Dermis microvascular lymphatic vessel endothelial cell (primary cell): ENCODE results near the gene DCUN1D1. TPM values are rescaled to one million over a fixed set of nuclear protein-coding genes. Genes with fewer than 3 reads are reported as not detected.
A peak's percentile ranks its signal among the peaks of the same experiment; 100 is the strongest.
"Not testable (repeated sequence)": the region's sequence is repeated elsewhere in the genome, so short reads cannot be mapped to it uniquely, and the experiment has no call there.

Experiments
- DNase-seq, 2 donors: peaks; one replicate each; pipeline versions ENCODE4 v3.0.0 to v3.0.0-alpha.2; 2010; ENCODE audit warnings: low read depth in 2 of 2
- total RNA-seq: library from RNA; depleted of rRNA; stranded (reverse); fragments of >200 nt; gene quantifications from 2 replicates; pipeline ENCODE4 v1.2.1, GENCODE V29; 2014

Gene DCUN1D1
- total RNA-seq: 19.8 and 20.9 TPM in 2 replicates

DNA sequence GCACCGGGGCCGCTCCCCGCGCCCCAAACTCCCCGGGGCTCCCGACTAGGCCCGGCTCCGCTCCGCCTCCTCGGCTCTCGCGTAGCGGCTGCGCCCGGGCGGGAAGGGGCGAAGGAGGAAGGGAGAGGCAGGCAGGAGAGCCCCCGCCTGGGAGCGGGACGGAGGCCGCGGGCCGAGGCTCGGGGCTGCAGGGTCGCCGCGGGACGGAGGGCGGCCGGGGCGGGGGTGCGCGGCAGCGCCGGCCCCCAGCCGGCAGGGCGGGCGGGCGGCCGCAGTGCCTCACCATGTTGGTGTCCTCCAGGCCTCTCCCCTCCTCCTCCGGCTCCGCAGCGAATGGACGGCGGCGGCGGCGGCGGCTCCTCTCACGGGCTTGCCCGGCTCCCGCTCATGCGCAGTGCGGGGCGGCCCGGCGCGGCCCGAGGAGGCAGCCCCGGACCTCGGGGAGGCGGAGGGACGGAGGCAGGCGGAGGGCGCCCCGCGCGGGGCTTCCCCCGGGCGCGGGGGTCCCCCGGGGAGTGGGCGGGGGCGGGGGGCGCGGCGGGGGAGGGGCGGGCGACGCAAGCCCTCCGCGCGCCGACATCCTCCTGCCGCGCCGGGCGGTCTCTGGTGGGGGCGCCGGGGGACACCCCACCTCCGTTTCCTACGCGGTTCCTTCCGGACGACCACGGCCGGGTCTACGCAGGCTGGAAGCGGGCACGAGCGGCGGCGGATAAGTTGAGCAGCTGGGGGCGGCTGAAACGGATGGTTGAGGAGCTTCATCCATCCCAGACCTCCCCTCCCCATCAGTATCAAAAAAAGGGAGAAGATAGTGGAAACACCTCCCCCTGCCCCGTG is at the start of gene DCUN1D1:
DCUN1D1 (minus strand) TSS at position 335 of the 834 bp plus-strand sequence; CDS start at position 286, 49 bp downstream.
- peak; percentile 34 to 88 for DNase-seq

DNA sequence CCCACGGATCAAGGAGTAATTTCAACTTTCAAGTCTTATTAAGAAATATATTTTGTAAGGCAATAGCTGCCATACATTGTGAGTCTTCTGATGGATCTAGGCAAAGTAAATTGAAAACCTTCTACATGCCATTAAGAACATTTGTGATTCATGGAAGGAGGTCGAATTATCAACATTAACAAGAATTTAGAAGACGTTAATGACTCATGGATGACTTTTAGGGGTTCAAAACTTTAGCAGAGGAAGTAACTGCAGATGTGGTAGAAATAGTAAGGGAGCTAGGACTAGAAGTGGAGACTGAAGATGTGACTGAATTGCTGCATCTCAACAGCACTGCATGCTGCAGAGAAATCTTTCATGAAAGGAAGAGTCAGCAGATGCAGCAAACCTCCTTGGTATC is 48.1 kb upstream of the DCUN1D1 start:
- no peak for DNase-seq

DNA sequence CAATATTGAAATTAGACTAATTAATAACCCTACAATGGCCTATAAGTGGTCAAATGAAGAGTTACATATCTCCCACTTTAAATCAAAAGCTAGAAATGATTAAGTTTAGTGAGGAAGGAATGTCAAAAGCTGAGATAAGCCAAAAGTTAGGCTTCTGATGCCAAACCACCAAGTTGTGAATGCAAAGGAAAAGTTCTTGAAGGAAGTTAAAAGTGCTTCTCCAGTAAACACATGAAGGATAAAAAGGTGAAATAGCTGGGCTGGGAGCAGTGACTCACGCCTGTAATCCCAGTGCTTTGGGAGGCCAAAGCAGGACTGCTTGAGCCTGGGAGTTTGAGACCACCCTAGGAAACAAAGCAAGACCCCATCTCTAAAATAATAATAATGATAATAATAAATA is 46.9 kb upstream of the DCUN1D1 start:
- DNase-seq: no peak

DNA sequence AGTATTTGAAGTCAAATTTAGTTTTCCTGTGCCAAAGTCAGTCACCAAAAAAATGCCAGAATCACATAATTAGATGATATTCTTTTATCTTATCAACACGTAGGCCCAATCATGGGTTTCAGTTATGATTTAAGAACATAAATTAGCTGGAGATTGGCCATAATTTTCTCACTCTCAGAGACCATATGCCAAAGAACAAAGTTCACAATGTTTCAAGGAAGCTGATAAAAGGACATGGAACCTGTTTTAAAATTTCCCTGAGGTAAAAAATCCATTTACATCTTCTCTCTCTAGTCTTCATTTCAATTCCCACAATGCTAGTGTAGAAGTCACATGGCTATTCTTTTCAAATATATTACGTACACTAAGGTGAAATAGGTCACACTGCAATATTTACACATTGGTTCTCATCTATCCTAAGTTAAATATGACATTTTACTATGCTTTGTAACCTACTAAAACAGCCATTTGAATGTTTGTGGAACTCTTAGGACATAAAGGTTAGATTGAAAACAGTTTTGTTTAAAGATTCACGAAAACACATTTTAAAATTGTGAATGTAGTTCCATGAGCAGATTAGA is 42.7 kb upstream of the DCUN1D1 start:
- DNase-seq: no peak

DNA sequence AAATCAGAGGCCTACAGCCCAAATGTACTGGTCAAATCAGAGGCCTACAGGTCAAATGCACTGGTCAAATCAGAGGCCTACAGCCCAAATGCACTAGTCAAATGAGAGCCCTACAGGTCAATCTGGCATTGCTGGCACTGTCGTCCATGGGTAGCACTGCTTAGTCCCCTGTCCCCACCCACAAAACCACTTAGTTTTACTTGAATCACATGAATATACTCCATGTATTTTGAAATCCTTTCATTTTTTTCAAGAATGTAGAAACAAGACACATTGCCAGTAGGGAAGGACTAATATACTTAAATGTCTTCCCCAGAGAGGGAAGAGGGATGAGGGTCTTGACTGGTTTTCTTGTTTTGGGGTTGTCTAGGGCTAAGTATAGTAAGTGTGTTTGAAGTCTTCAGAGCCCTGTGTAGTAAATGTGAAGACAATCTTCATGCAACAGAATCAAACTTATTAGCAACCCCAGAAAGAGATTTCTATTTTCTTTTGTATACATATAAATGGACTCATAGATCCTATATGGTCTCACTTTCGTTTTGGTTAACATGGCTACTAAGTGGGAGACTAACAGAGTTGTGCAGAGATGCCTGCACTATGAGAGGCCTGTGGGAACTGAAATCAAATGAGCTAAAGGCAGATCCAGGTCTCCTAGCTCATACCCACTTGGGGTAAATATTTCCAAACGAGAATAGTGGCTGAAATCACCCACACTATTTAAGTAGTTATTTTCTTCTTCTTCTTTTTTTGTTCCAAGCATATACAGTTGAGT is 38.3 kb upstream of the DCUN1D1 start:
- DNase-seq: no peak

DNA sequence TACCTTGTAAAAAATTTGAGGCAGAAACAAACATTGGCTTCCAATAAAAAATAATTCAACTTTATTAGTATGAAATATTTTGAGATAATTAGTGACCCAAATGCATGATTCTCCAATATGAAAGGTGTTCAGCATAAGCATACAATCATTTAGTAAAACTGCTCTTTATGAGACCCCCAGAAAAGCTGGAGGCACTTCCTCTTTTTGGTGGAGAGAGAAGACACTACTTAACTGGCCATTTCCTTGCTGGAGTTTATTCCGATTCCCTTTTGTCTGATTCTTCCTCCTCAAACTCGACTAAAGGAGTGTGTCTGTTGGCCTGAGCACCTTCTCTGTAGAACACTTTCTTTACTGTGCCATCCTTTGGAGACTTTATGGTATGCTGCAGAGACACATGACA is 34.8 kb upstream of the DCUN1D1 start:
- no peak for DNase-seq

DNA sequence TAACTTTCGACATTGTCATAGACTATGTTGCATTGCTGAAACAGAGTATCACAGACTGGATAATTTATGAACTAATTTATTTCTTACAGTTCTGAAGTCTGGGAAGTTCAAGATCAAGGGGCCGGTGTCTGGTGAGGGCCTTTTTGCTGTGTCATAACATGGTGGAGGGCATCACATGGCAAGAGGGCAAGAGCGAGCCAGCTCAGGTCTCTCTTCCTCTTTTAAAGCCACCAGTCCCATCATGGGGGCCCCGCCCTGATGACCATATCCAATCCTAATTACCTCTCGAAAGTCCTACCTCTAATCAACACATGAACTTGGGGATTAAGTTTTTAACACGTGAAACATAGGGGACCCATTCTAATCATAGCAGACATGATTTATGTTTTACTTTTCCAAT is 33.5 kb upstream of the DCUN1D1 start:
- no peak for DNase-seq

DNA sequence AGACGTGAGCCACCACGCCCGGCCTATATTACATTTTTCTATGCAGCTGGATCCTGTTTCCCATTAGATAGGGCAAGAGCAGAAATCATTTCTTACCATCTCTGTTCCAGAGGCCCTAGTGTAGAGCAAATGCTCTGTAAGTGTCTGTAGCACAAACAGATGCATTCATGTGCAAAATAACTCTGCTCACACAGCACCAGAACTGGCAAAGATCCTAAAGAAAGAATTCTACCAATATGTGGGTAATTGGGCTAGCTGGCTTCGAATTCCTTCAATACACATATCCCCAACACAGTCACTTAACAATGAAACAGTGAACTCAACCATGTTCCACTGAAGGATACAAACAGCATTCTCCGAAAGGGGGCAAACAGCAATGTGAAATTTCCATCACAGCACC is 32.7 kb upstream of the DCUN1D1 start:
- DNase-seq: no peak

DNA sequence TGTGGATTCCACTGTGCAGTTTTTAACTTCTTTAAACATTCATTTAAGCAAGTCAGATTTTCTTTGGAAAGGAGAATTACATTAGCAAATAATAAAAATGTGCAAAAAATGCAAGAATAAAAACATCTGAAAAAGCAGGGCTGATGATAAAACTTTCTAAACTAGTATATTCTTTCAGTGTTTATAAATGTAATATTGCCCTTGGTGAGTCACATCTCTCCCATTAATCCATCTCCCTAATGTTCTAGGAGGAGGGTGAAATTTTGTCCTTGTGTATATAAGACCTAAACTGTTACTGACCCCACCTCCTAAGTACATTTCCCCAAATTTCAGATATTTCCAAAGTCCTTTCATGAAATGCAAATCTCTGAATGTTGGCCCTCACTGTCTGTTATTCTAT is 28.5 kb upstream of the DCUN1D1 start:
- DNase-seq: no peak

DNA sequence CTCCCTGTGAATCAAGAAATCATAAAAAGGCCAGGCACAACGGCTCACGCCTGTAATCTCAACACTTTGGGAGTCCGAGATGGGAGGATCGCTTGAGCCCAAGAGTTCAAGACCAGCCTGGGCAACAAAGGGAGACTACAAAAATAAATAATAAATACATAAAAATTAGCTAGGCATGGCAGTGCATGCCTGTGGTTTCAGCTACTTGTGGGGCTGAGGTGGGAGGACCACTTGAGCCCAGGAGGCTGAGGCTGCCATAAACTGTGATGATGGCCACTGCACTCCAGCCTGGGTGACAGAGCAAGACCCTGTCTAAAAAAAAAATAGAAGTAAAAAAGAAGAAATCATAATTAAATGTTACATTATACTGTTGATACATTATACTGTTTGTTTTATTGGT is 28.0 kb upstream of the DCUN1D1 start:
- DNase-seq: no peak

DNA sequence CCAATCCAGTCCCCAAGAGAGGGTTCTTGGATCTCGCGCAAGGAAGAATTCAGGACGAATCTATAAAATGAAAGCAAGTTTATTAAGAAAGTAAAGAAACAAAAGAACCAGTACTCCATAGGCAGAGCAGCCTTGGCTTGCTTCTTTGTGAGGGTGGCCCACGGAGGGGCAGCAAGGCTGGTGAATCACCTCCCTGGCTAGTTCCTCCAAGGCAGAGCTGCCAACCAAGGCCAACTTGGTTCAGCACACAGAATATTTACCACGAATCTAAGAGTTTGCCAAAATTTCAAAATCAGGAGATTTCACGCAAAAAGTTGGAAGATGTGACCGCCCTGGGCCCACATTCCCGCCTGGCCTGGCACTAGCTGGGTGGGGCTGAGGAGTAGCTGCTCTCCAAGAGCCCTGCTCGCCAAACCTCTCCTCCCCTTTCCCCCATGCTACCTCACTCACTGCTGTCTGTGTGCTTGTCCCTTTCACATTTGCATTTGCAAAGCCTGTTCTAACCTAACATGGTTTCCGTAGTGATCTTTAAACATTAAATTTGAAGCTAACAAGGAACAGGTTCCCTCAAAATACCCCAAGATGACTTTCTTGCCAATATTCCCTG is 26.2 kb upstream of the DCUN1D1 start:
- DNase-seq: no peak

DNA sequence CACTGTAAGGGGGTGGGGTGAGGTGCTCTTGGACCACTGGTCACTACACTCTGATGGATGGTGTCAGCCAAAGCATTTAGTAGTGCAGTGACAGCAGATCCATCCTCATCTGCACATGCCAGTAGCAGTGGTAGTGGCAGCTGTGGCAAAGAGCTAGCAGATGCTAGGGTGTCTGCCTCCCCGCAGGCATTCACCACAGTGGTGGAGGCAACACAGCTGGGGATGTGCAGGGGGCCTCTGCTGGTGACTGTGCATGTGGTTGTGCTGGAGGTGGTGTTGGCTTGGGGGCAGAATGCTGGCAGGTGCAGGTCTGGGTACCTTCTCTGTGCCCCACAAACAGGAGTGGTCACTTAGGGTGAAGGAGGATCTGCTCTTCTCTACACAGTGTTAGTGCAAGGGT is 19.4 kb upstream of the DCUN1D1 start:
- DNase-seq: no peak

DNA sequence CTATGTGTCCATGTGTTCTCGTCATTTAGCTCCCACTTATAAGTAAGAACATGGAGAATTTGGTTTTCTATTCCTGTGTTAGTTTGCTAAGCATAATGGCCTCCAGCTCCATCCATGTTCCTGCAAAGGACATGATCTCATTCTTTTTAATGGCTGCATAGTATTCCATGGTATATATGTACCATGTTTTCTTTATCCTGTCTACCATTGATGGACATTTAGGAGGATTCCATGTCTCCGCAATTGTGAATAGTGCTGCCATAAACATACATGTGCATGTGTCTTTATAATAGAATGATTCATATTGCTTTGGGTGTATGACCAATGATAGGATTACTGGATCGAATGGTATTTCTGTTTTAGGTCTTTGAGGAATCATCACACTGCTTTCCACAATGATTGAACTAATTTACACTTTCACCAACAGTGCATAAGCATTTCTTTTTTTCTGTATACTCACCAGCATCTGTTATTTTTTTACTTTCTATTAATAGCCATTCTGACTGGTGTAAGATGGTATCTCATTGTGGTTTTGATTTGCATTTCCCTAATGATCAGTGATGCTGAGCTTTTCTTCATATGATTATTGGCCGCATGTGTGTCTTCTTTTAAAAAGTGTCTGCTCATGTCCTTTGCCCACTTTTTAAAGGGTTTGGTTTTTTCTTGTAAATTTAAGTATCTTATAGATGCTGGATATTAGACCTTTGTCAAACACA is 13.3 kb upstream of the DCUN1D1 start:
- DNase-seq: not testable (repeated sequence)

DNA sequence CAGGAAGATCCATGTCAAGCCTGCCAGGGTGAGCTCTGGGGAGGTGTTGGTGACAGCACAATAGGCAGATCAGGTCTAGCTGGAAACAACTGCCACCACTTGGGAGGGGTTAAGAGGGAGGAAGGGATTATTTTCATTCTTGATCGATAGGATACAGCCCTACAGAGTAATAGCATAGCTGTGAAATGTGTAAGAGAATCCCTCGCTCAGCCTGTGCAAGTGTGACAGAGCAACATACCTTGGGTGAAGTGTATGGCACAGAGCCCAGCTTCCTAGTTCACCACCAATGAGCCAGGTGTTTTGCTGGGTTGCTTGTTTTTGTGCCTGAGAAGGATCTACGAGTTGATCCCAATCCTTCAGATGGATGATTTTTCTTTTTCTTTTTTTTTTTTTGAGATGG is 9.2 kb upstream of the DCUN1D1 start:
- DNase-seq: no peak

DNA sequence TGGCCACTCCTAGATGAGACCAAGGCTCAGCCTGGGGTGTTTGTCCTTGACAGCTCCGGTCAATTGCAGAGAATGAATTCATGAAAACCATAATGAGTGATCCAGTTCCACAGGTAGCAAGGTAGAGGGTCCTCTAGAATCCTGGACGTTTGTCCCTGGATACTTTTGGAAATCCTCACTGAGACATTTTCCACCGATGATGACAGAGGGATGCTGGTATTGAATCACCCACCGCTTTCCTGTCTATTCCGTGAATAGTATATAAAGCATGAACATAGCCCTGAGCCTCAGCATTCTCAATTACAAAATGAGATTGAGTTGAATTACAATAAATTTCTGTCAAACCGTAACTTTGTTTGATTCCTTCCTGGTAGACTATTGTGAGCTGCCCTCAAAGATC is 5.7 kb upstream of the DCUN1D1 start:
- DNase-seq: no peak

DNA sequence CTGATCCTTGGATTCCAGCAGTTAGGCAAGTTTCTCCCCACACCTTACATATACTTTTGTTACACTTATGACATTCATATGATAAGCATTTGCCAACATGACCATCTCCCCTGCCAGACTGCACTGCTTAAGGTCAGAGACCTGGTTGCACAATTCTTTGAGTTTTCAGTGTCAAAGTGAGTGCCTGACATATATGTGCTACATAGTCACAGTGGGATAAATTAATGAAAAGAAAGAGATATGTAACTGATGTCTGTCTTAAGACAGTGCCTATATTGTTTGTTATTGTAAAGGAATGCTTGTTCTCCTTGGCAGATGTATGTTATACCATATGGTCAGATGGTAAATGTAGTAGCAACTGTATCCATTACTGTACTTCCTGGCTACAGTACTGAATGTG is 3.5 kb upstream of the DCUN1D1 start:
- DNase-seq: no peak

DNA sequence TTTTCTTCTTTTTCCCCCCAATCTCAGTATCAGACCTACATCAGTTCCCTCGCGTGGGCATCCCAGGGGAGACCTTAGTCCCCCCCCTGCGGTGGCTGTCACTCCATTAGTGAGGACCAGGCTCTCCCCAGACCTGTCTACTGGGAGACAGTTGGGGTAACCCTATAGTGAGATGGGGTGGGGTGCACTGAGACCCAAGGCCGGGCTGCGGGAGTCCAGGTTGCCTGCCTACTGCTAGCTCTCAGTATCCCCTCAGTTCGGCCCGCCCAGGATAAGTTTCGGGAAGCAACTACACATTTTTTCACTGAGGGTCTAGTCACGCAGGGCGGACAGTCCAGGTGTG is 671 bp upstream of the DCUN1D1 start:
- DNase-seq: no peak

DNA sequence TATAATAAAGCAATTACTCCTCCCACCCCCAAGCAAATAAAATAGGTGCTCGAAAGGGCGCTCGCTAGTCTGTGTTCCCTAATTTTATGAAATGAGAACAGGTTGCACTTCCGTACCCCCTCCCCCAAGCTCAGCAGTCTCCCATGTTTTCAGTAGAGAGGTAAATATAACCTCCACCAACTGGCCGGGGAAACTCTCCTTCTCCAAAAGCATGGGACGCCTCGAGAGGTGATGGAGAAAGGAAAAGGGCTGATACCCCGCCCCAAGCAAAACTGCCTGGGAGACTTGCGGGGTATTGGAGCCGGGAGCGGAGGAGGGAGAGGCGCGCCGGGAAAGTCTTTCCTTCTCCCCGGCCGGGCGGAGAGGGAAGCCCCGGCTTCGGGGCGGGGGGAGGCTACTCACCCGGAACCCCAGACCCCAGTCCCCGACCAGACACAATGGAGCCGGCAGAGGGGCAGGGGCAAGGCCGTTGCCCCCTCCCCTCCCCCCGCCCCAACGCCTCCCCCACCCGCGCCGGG is 605 bp downstream of the DCUN1D1 start:
- DNase-seq: peak in 1 of 2 donors; percentile 30

DNA sequence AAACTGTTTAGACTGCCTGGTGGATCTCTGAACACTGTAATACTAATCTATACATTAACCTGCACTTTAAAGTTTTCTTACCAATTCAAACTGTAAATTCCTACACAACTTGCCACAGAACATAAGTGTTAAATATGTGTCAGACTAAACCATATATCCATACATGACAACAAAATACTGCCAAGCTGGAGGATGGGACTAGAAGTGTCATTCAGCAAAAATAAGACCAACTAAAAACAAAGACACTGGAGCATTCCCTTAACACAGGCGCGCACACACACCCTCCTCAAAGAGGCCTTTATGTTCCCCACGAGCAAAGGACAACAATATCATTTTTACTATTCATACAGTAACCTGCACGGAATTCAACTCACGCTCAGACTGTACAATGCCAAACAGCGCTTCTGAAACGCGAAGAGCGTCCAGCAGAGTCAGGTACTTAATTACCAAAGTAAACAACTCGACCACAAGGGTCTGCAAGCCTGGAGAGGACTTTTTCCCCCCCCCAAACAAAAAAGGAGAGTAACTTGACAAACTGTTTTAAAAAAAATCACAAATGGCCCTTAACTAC is 1.1 kb downstream of the DCUN1D1 start:
- peak in 1 of 2 donors; percentile 15 for DNase-seq

DNA sequence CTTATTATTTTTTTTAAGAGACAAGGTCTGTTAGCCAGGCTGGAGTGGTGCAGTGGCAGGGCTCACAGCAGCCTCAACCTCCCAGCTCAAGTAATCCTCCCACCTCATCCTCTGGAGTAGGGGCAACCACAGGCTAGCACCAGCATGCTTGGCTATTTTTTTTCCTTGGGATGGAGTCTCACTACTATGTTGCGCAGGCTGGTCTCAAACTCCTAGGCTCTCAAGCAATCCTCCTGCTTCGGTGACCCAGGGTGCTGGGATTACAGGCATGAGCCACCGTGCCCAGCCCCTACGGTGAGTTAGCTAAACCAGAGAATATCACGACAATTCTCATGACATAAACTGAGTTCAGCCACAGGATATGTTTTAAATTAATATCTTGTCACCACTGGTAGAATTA is 2.0 kb downstream of the DCUN1D1 start:
- DNase-seq: no peak

DNA sequence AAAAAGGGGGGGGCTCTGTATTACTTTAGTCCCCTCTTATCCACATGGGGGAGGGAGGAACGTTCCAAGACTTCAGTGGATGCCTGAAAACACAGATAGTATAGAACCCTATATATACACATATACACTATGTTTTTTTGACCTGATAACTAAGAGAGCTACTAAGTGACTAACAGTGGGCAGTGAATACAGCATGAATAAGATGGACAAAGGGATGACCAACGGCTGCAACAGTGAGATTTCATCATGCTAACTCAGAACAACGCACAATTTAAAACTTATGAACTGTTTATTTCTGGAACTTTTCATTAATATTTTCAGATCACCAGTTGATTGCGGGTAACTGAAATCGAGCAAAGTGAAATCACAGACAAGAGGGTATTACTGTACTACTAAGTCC is 7.3 kb downstream of the DCUN1D1 start:
- no peak for DNase-seq
